ENCODE results near the gene COL4A2. TPM values are rescaled to one million over a fixed set of nuclear protein-coding genes. Genes with fewer than 3 reads are reported as not detected.

Gene COL4A2
- total and polyA plus RNA-seq, 9 donors, result 59.5 to 171 (median 136) TPM

DNA sequence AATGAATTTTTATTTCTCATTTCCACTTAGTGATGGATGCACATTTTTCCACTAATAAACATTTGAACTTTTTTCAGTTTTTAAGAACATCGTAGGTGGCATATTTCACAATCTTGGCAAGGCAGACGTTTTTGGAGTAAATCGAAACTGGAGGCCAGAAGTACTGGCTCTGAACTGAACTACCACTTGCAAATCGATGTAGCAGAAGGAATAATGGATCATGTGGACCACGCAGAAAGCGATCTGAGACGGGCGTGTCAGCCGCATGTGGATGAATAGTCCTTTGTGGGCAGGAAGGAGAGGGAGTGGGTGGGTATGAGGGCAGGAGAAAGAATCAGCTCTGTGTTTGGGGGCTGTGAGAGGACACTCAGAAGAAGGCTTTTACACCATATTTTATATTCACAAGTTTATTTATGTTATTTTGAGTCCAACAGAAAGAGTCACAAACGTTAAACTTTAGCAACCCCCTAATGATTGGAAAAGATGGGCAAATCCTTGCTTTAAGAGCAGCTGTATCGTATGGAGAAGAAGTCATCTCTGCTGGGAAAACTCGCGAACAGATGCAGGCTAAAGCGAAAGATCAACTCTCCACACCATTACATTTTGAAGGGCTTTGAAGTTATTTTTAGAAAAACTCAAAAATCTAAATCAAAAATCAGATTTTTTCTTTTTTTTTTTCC lies 90.5 kb downstream of the COL4A2 start:
- Histone ChIP-seq H3K36me3 (no peaks in the 10 kb centered on the region), H3K4me1 (ENCODE audit: insufficient read depth) (peaks cover 22% of the 10 kb centered on the region), H3K27me3 (no peaks in the 10 kb centered on the region), H3K4me3 (peak overlapping the region; percentile 24), H3K9me3 (no peaks in the 10 kb centered on the region), H3K27ac (peak overlapping the region; percentile 76 to 86)
- intact Hi-C loops (cut with DNase I), result loop anchor here (5.0 to 10.0 kb wide), 4 partner anchors 50 to 155 kb away; partner anchors contain the start of genes COL4A1 (in 1 of the 4) and COL4A2 (in 1 of the 4)
- 23 to 32% (median 30%) methylated on average over 14 of the region's 14 CpGs for WGBS, 3 donors
- TF ChIP-seq POLR2A (IDR thresholded peaks at IDR 0.05), result peak; percentile 6
- TF ChIP-seq, protein P1, sequence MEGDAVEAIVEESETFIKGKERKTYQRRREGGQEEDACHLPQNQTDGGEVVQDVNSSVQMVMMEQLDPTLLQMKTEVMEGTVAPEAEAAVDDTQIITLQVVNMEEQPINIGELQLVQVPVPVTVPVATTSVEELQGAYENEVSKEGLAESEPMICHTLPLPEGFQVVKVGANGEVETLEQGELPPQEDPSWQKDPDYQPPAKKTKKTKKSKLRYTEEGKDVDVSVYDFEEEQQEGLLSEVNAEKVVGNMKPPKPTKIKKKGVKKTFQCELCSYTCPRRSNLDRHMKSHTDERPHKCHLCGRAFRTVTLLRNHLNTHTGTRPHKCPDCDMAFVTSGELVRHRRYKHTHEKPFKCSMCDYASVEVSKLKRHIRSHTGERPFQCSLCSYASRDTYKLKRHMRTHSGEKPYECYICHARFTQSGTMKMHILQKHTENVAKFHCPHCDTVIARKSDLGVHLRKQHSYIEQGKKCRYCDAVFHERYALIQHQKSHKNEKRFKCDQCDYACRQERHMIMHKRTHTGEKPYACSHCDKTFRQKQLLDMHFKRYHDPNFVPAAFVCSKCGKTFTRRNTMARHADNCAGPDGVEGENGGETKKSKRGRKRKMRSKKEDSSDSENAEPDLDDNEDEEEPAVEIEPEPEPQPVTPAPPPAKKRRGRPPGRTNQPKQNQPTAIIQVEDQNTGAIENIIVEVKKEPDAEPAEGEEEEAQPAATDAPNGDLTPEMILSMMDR (IDR thresholded peaks at IDR 0.05), result no peak
- DNase-seq, result peak in 3 of 5 donors; percentile 42 to 69 (median 58)

DNA sequence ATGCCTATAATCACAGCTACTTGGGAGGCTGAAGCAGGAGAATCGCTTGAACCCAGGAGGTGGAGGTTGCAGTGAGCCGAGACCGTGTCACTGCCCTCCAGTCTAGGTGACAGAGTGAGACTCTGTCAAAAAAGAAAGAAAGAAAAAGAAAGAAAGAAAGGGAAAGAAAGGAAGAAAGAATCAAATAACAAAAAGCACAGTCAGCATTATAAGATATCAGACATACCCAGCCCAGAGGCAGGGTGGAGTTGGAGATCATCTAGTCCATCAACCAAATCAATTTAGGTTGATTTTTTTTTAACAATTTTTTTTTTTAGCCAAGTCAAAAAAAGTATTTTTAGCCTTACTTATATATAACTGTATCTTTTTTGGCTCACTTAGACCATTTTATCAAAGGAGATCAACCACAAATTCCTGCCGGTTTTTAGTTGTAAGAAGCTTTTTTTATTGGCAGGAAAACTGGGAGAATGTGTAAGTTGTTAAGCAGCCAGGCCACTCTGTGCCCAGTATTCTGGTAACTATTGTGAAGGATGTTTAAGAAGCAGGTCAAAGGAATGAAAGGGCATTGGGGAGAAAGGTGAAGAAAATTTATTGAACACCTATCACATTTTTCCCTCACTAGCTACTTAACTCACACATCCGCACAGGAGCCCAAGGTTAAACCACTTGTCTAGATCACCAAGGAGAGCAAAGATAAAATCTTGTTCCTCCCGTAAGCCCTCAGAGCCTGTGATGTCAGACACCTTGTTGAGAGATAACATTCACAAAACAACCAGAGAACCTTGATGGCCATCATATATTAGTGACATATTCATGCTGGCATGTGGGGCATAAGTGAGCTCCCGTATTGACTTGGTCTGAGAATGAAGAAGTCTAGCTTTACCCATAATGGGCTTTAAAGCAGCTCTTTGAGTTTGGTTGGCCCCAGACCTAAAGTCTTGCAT lies 91.8 kb downstream of the COL4A2 start:
- intact Hi-C loops (cut with DNase I), result loop anchor here (5.0 to 10.0 kb wide), 4 partner anchors 52 to 157 kb away; partner anchors contain the start of genes COL4A1 (in 1 of the 4) and COL4A2 (in 1 of the 4)
- TF ChIP-seq, protein P1 (IDR thresholded peaks at IDR 0.05), result no peak
- no peak for TF ChIP-seq EP300 (IDR thresholded peaks at IDR 0.05)
- no peak for TF ChIP-seq POLR2A (IDR thresholded peaks at IDR 0.05)
- no peaks in the 10 kb centered on the region for H3K9me3 ChIP-seq
- WGBS, 3 donors, result 72 to 76% (median 75%) methylated on average over 7 of the region's 7 CpGs
- no peaks in the 10 kb centered on the region for H3K36me3 ChIP-seq
- peak overlapping the region in 1 of 2 donors; percentile 86 for H3K27ac ChIP-seq
- no peak overlapping the region for H3K4me3 ChIP-seq
- H3K27me3 ChIP-seq, result no peaks in the 10 kb centered on the region
- no peak for DNase-seq
- H3K4me1 ChIP-seq (ENCODE audit: insufficient read depth), result peaks cover 22% of the 10 kb centered on the region

DNA sequence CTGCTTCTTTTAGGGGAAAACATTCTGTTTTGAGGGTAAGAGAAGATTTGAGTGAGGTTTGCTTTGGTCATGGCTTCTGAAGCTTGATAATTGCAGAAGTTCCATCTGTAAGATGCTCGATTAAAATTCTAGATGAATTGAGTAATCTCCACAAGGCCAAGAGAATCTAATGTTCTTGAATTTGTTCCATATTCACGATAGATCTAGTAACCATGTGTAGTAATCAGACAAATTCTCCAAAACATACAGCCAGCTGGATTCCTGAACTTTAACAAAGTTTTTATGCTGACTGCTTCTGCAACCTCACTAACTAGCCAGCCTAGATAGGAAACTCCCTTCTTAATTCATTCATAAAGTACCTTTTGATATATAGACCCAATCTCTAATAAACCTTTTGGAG lies 92.7 kb downstream of the COL4A2 start:
- TF ChIP-seq, protein P1 (IDR thresholded peaks at IDR 0.05), result no peak
- no peak for TF ChIP-seq EP300 (IDR thresholded peaks at IDR 0.05)
- TF ChIP-seq POLR2A (IDR thresholded peaks at IDR 0.05), result no peak
- H3K9me3 ChIP-seq, result no peaks in the 10 kb centered on the region
- 6 to 12% (median 8%) methylated on average over 2 of the region's 2 CpGs for WGBS, 3 donors
- no peak for DNase-seq
- no peaks in the 10 kb centered on the region for H3K36me3 ChIP-seq
- no peak overlapping the region for H3K4me3 ChIP-seq
- no peaks in the 10 kb centered on the region for H3K27me3 ChIP-seq
- peak overlapping the region in 1 of 2 donors; percentile 57 for H3K27ac ChIP-seq
- intact Hi-C loops (cut with DNase I), result loop anchor here (5.0 to 10.0 kb wide), 4 partner anchors 52 to 158 kb away; partner anchors contain the start of genes COL4A1 (in 1 of the 4) and COL4A2 (in 1 of the 4)
- peaks cover 20% of the 10 kb centered on the region for H3K4me1 ChIP-seq (ENCODE audit: insufficient read depth)

DNA sequence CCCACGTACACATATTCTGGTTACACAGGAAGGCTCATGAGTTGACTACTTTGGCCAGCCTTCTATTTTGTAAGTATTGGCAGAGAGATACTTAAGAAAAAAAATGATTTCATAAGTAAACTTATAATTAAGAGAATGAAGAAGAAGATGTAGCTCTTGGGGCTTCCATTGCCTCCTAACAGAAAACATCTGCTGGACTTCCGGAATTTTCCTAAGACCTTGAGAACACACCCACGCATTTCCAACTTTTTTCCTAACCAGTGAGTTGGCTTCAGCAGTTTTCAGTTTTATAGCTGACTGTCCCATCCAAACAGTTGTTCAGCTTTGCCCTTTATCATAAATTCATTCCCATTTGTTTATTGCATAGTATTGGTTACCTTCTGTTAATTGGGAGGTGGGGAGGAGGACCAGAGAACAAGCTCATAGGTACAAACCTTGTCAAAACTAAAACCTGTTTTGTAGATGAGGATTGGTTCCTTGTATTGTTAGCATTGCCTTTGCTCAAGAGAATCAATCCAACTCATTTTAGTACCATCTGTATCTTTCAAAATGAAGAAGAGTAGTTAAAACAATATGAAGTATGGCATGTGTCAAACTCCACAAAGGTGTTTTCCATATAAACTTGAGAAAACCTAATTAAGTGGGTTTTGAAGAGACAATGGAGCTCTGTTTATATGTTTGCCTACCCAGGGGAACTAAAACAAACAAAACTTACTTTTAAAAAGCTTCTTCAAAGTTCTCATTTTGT lies 93.9 kb downstream of the COL4A2 start:
- Histone ChIP-seq H3K27ac (peak overlapping the region in 1 of 2 donors; percentile 57), H3K4me1 (ENCODE audit: insufficient read depth) (peaks cover 16% of the 10 kb centered on the region), H3K9me3 (no peaks in the 10 kb centered on the region), H3K4me3 (no peak overlapping the region), H3K27me3 (no peaks in the 10 kb centered on the region), H3K36me3 (no peaks in the 10 kb centered on the region)
- intact Hi-C loops (cut with DNase I), result no loop called here
- 4 to 6% (median 5%) methylated on average over 3 of the region's 3 CpGs for WGBS, 3 donors
- peak in 1 of 5 donors; percentile 72 for DNase-seq
- TF ChIP-seq POLR2A (IDR thresholded peaks at IDR 0.05), result no peak
- no peak for TF ChIP-seq EP300 (IDR thresholded peaks at IDR 0.05)
- TF ChIP-seq, protein P1 (IDR thresholded peaks at IDR 0.05), result no peak

Data from ovary (tissue), 9 donors.